Sigmoid colon (tissue), 7 donors: ENCODE data around the gene PELI2. TPM values are rescaled to one million over a fixed set of nuclear protein-coding genes. Genes with fewer than 3 reads are reported as not detected.

ENCODE experiments used
- DNase-seq: peaks from one replicate; pipeline ENCODE4 v3.0.0-alpha.2; 2019
- H3K27ac ChIP-seq, 4 donors: fragments of 200-600 bp; sonication (generic); one replicate each; pipeline ENCODE4 v1.5.1; 2016 to 2019; ENCODE audit warnings: mild to moderate bottlenecking in 1 of 4
- H3K27me3 ChIP-seq, 3 donors: fragments of 200-600 bp; sonication (generic); one replicate each; pipeline ENCODE4 v1.5.1; 2019; ENCODE audit warnings: mild to moderate bottlenecking in 1 of 3
- H3K36me3 ChIP-seq, 4 donors: fragments of 200-600 bp; sonication (generic); one replicate each; pipeline ENCODE4 v1.5.1; 2016 to 2019
- H3K4me1 ChIP-seq, 4 donors: fragments of 200-600 bp; sonication (generic); one replicate each; pipeline ENCODE4 v1.5.1; 2017 to 2019
- H3K4me3 ChIP-seq, 4 donors: fragments of 200-600 bp; sonication (generic); one replicate each; pipeline ENCODE4 v1.5.1; 2017 to 2019; ENCODE audit warnings: mild to moderate bottlenecking in 2 of 4, moderate library complexity in 1 of 4
- H3K9me3 ChIP-seq, 4 donors: fragments of 200-600 bp in 3 of 4; sonication (generic) in 3 of 4; one replicate each; pipeline versions ENCODE4 v1.5.1 to v1.6.1; 2013 to 2019
- CTCF ChIP-seq, 4 experiments: fragments of 450-650 bp in 3 of 4; fragments of 200-600 bp in 1 of 4; IDR thresholded peaks; one replicate each; pipeline ENCODE4 v1.5.1; 2016 to 2019; ENCODE audit warnings: antibody characterized with exemption in 4 of 4, mild to moderate bottlenecking in 3 of 4, moderate library complexity in 2 of 4
- EP300 ChIP-seq, 4 donors: sonication (generic); formaldehyde crosslinking; IDR thresholded peaks; one replicate each; pipeline ENCODE4 v1.6.1; 2017; ENCODE audit warnings: antibody characterized with exemption in 4 of 4
- POLR2A ChIP-seq, 2 donors: fragments of 450-650 bp; IDR thresholded peaks; one replicate each; pipeline ENCODE4 v1.6.1; 2016; ENCODE audit warnings: antibody characterized with exemption in 2 of 2, mild to moderate bottlenecking in 2 of 2, moderate library complexity in 2 of 2
- POLR2AphosphoS5 ChIP-seq, 4 donors: sonication (generic); formaldehyde crosslinking; IDR thresholded peaks; one replicate each; pipeline ENCODE4 v1.6.1; 2017; ENCODE audit warnings: antibody characterized with exemption in 4 of 4
- WGBS, 2 donors: extraction: QIAGEN DNeasy Blood & Tissue Kit; methylation state at CpG; one replicate each; pipeline ENCODE4 v1.1.7; 2013; 5-methylcytosine and 5-hydroxymethylcytosine counted together
- intact Hi-C: fragments of 100-400 bp; cut with DNase I; formaldehyde crosslinking; loops from one replicate; pipeline ENCODE4 v1.15.1; 2023
- polyA plus RNA-seq, 3 donors: library from polyadenylated mRNA; stranded (reverse); fragments of 200-250 nt; gene quantifications; one replicate each; pipeline ENCODE4 v1.2.3, GENCODE V29; 2013
- total RNA-seq, 4 donors: library from RNA; depleted of rRNA; stranded (reverse); fragments of >200 nt; gene quantifications; one replicate each; pipeline ENCODE4 v1.1.0, GENCODE V29; 2016
- donor health status: healthy with polysubstance abuse.
- donor health status: Bipolar disorder and iron deficiency.
- donor health status: healthy.

The PELI2 gene
- total and polyA plus RNA-seq, 7 donors = 4.5 to 34.3 (median 26.3) TPM

DNA sequence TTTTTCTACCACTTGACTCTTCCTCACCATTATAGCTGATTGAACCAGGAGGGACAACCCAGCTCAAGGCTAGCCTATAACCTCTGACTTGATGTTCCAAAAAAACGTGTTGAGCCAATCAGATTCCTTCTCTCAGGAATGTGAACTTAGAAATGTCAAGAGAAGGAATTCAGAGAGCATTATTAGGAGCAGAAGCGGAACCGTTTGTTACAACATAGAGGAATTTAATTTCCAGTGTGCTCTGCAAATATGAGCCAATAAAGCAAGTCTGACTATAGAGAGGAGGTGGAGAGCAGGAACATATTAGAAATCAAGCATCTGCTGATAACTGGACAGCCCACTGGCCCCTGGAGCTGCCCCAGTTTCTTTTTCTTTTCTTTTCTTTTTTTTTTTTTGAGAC is 15.3 kb upstream of the PELI2 start:
- Histone ChIP-seq H3K27ac (no peak overlapping the region), H3K36me3 (no peaks in the 10 kb centered on the region), H3K4me1 (no peaks in the 10 kb centered on the region), H3K27me3 (peaks cover 0 to 3% (median 0%) of the 10 kb centered on the region in 3 donors), H3K9me3 (no peaks in the 10 kb centered on the region), H3K4me3 (no peak overlapping the region)
- TF ChIP-seq POLR2A (IDR thresholded peaks at IDR 0.05) = no peak
- TF ChIP-seq CTCF (IDR thresholded peaks at IDR 0.05) = no peak
- no peak for TF ChIP-seq EP300 (IDR thresholded peaks at IDR 0.05)
- no peak for TF ChIP-seq POLR2AphosphoS5 (IDR thresholded peaks at IDR 0.05)
- no peak for DNase-seq
- intact Hi-C loops = no loop called here
- WGBS, 2 donors = 87 to 88% methylated on average over 3 of the region's 3 CpGs

GRCh38 chr14:56107615-56108014 is 10.6 kb upstream of the PELI2 start:
- 23 to 59% methylated on average over 5 of the region's 5 CpGs for WGBS, 2 donors
- no peaks in the 10 kb centered on the region for H3K27me3 ChIP-seq
- no peaks in the 10 kb centered on the region for H3K36me3 ChIP-seq
- H3K27ac ChIP-seq = no peak overlapping the region
- TF ChIP-seq POLR2A (IDR thresholded peaks at IDR 0.05) (no peak), CTCF (IDR thresholded peaks at IDR 0.05) (no peak), EP300 (IDR thresholded peaks at IDR 0.05) (no peak), POLR2AphosphoS5 (IDR thresholded peaks at IDR 0.05) (no peak)
- no peak for DNase-seq
- H3K9me3 ChIP-seq = no peaks in the 10 kb centered on the region
- intact Hi-C loops = no loop called here
- no peaks in the 10 kb centered on the region for H3K4me1 ChIP-seq
- H3K4me3 ChIP-seq = no peak overlapping the region

GRCh38 chr14:56108057-56108456 is 10.2 kb upstream of the PELI2 start:
- no peak for DNase-seq
- Histone ChIP-seq H3K9me3 (no peaks in the 10 kb centered on the region), H3K4me1 (no peaks in the 10 kb centered on the region), H3K27me3 (no peaks in the 10 kb centered on the region), H3K36me3 (no peaks in the 10 kb centered on the region), H3K27ac (no peak overlapping the region), H3K4me3 (no peak overlapping the region)
- WGBS, 2 donors = 57 to 81% methylated on average over 1 of the region's 1 CpG
- TF ChIP-seq POLR2A (IDR thresholded peaks at IDR 0.05) (no peak), EP300 (IDR thresholded peaks at IDR 0.05) (no peak), CTCF (IDR thresholded peaks at IDR 0.05) (no peak), POLR2AphosphoS5 (IDR thresholded peaks at IDR 0.05) (no peak)
- intact Hi-C loops = no loop called here

GRCh38 chr14:56112781-56113180 is 5.4 kb upstream of the PELI2 start:
- H3K36me3 ChIP-seq = no peaks in the 10 kb centered on the region
- no peaks in the 10 kb centered on the region for H3K27me3 ChIP-seq
- intact Hi-C loops = no loop called here
- H3K9me3 ChIP-seq = no peaks in the 10 kb centered on the region
- TF ChIP-seq POLR2A (IDR thresholded peaks at IDR 0.05) = no peak
- TF ChIP-seq EP300 (IDR thresholded peaks at IDR 0.05) = no peak
- TF ChIP-seq POLR2AphosphoS5 (IDR thresholded peaks at IDR 0.05) = no peak
- no peak for TF ChIP-seq CTCF (IDR thresholded peaks at IDR 0.05)
- H3K27ac ChIP-seq = no peak overlapping the region
- DNase-seq = no peak
- H3K4me3 ChIP-seq = no peak overlapping the region
- 69 to 94% methylated on average over 2 of the region's 2 CpGs for WGBS, 2 donors
- peaks cover 0 to 6% (median 3%) of the 10 kb centered on the region in 4 donors for H3K4me1 ChIP-seq

GRCh38 chr14:56115334-56115870 is 2.8 kb upstream of the PELI2 start:
- no peak for TF ChIP-seq CTCF (IDR thresholded peaks at IDR 0.05)
- no peak for TF ChIP-seq POLR2A (IDR thresholded peaks at IDR 0.05)
- TF ChIP-seq POLR2AphosphoS5 (IDR thresholded peaks at IDR 0.05) = no peak
- TF ChIP-seq EP300 (IDR thresholded peaks at IDR 0.05) = no peak
- H3K27me3 ChIP-seq = no peaks in the 10 kb centered on the region
- no peaks in the 10 kb centered on the region for H3K9me3 ChIP-seq
- H3K4me3 ChIP-seq = no peak overlapping the region
- WGBS, 2 donors = 89 to 93% methylated on average over 3 of the region's 3 CpGs
- intact Hi-C loops = loop anchor here (5.0 kb wide), 2 partner anchors 82 to 102 kb away; no protein-coding TSS in a partner anchor
- no peak for DNase-seq
- H3K36me3 ChIP-seq = no peaks in the 10 kb centered on the region
- no peak overlapping the region for H3K27ac ChIP-seq
- H3K4me1 ChIP-seq = peaks cover 0 to 17% (median 5%) of the 10 kb centered on the region in 4 donors
